ENCODE data around the gene LRRK2.

LRRK2 gene

GRCh38 chr12:40312982-40313576 lies 88.3 kb downstream of the LRRK2 start:
- TF ChIP-seq CTCF (IDR thresholded peaks at IDR 0.05; ENCODE audit: borderline replicate concordance, extremely low read depth, low read length, poor library complexity, severe bottlenecking) (no peak), EZH2 (IDR thresholded peaks at IDR 0.05; ENCODE audit: borderline replicate concordance, low read depth, low read length, severe bottlenecking) (no peak)
- no peak for ATAC-seq (ENCODE audit: insufficient read depth, low read depth)
- Histone ChIP-seq H3K4me3 (ENCODE audit: low read depth in 1 of 2, low read length in 2 of 2) (no peak overlapping the region), H3K4me1 (ENCODE audit: insufficient read depth, low read length) (no peaks in the 10 kb centered on the region), H3K9me3 (ENCODE audit: insufficient read depth, low read length, severe bottlenecking) (no peaks in the 10 kb centered on the region), H3K9ac (ENCODE audit: low read depth, low read length) (no peak overlapping the region), H3K79me2 (ENCODE audit: insufficient read depth, low read length) (no peaks in the 10 kb centered on the region), H3K4me2 (ENCODE audit: insufficient read depth, low read length) (no peak overlapping the region), H3K36me3 (ENCODE audit: insufficient read depth, low read length) (no peaks in the 10 kb centered on the region), H3K27ac (ENCODE audit: low read length) (no peak overlapping the region), H3K27me3 (ENCODE audit: insufficient read depth, low read length, poor library complexity) (no peaks in the 10 kb centered on the region), H4K20me1 (ENCODE audit: insufficient read depth, low read length) (no peaks in the 10 kb centered on the region), H2AFZ (ENCODE audit: low read depth, low read length) (no peak overlapping the region)
- DNase-seq = no peak

GRCh38 chr12:40313928-40314327 lies 89.1 kb downstream of the LRRK2 start:
- H3K4me2 ChIP-seq (ENCODE audit: insufficient read depth, low read length) = no peak overlapping the region
- TF ChIP-seq CTCF (IDR thresholded peaks at IDR 0.05; ENCODE audit: borderline replicate concordance, extremely low read depth, low read length, poor library complexity, severe bottlenecking) (no peak), EZH2 (IDR thresholded peaks at IDR 0.05; ENCODE audit: borderline replicate concordance, low read depth, low read length, severe bottlenecking) (no peak)
- DNase-seq = no peak
- no peaks in the 10 kb centered on the region for H4K20me1 ChIP-seq (ENCODE audit: insufficient read depth, low read length)
- no peaks in the 10 kb centered on the region for H3K36me3 ChIP-seq (ENCODE audit: insufficient read depth, low read length)
- no peak overlapping the region for H3K27ac ChIP-seq (ENCODE audit: low read length)
- H3K27me3 ChIP-seq (ENCODE audit: insufficient read depth, low read length, poor library complexity) = no peaks in the 10 kb centered on the region
- no peaks in the 10 kb centered on the region for H3K79me2 ChIP-seq (ENCODE audit: insufficient read depth, low read length)
- H2AFZ ChIP-seq (ENCODE audit: low read depth, low read length) = no peak overlapping the region
- no peak for ATAC-seq (ENCODE audit: insufficient read depth, low read depth)
- H3K9me3 ChIP-seq (ENCODE audit: insufficient read depth, low read length, severe bottlenecking) = no peaks in the 10 kb centered on the region
- no peak overlapping the region for H3K4me3 ChIP-seq (ENCODE audit: low read depth in 1 of 2, low read length in 2 of 2)
- H3K4me1 ChIP-seq (ENCODE audit: insufficient read depth, low read length) = no peaks in the 10 kb centered on the region
- no peak overlapping the region for H3K9ac ChIP-seq (ENCODE audit: low read depth, low read length)

GRCh38 chr12:40314927-40315326 lies 90.1 kb downstream of the LRRK2 start:
- Histone ChIP-seq H3K79me2 (ENCODE audit: insufficient read depth, low read length) (no peaks in the 10 kb centered on the region), H4K20me1 (ENCODE audit: insufficient read depth, low read length) (no peaks in the 10 kb centered on the region), H3K4me1 (ENCODE audit: insufficient read depth, low read length) (no peaks in the 10 kb centered on the region), H3K4me3 (ENCODE audit: low read depth in 1 of 2, low read length in 2 of 2) (no peak overlapping the region), H3K9ac (ENCODE audit: low read depth, low read length) (no peak overlapping the region), H3K9me3 (ENCODE audit: insufficient read depth, low read length, severe bottlenecking) (no peaks in the 10 kb centered on the region), H3K27me3 (ENCODE audit: insufficient read depth, low read length, poor library complexity) (no peaks in the 10 kb centered on the region), H3K36me3 (ENCODE audit: insufficient read depth, low read length) (no peaks in the 10 kb centered on the region), H2AFZ (ENCODE audit: low read depth, low read length) (no peak overlapping the region), H3K4me2 (ENCODE audit: insufficient read depth, low read length) (no peak overlapping the region), H3K27ac (ENCODE audit: low read length) (no peak overlapping the region)
- TF ChIP-seq CTCF (IDR thresholded peaks at IDR 0.05; ENCODE audit: borderline replicate concordance, extremely low read depth, low read length, poor library complexity, severe bottlenecking) = no peak
- no peak for TF ChIP-seq EZH2 (IDR thresholded peaks at IDR 0.05; ENCODE audit: borderline replicate concordance, low read depth, low read length, severe bottlenecking)
- ATAC-seq (ENCODE audit: insufficient read depth, low read depth) = no peak
- DNase-seq = no peak

- Histone ChIP-seq H3K9ac (ENCODE audit: low read depth, low read length) (no peak overlapping the region), H3K4me3 (ENCODE audit: low read depth in 1 of 2, low read length in 2 of 2) (no peak overlapping the region), H4K20me1 (ENCODE audit: insufficient read depth, low read length) (no peaks in the 10 kb centered on the region), H3K36me3 (ENCODE audit: insufficient read depth, low read length) (no peaks in the 10 kb centered on the region), H3K79me2 (ENCODE audit: insufficient read depth, low read length) (no peaks in the 10 kb centered on the region), H3K9me3 (ENCODE audit: insufficient read depth, low read length, severe bottlenecking) (no peaks in the 10 kb centered on the region), H3K27ac (ENCODE audit: low read length) (no peak overlapping the region), H3K4me1 (ENCODE audit: insufficient read depth, low read length) (no peaks in the 10 kb centered on the region), H3K27me3 (ENCODE audit: insufficient read depth, low read length, poor library complexity) (no peaks in the 10 kb centered on the region), H2AFZ (ENCODE audit: low read depth, low read length) (no peak overlapping the region), H3K4me2 (ENCODE audit: insufficient read depth, low read length) (no peak overlapping the region)
- DNase-seq = no peak
- ATAC-seq (ENCODE audit: insufficient read depth, low read depth) = no peak
- TF ChIP-seq EZH2 (IDR thresholded peaks at IDR 0.05; ENCODE audit: borderline replicate concordance, low read depth, low read length, severe bottlenecking) = no peak
- no peak for TF ChIP-seq CTCF (IDR thresholded peaks at IDR 0.05; ENCODE audit: borderline replicate concordance, extremely low read depth, low read length, poor library complexity, severe bottlenecking)
Measured at GRCh38 chr12:40315375-40315774, 90.6 kb downstream of the LRRK2 start.
